GM23338 (cell line): ENCODE results near the gene PPP1R27. TPM values are rescaled to one million over a fixed set of nuclear protein-coding genes. Genes with fewer than 3 reads are reported as not detected.

Experiments used
- ATAC-seq: fragments of 200-7000 bp; cut with Tn5 transposase; 3 replicates; pipeline ENCODE4 v1.9.1; 2020
- DNase-seq: peaks from one replicate; pipeline ENCODE4 v3.0.0-alpha.2; 2015; ENCODE audit warnings: low spot score
- H2AFZ ChIP-seq: fragments of 200-600 bp; sonication (generic); 2 replicates; pipeline ENCODE4 v1.8.0; 2016; ENCODE audit warnings: antibody characterized with exemption, mild to moderate bottlenecking, moderate library complexity
- H3F3A ChIP-seq: fragments of 200-600 bp; sonication (generic); replicated peaks from 2 replicates; pipeline ENCODE4 v1.8.0; 2017; ENCODE audit warnings: antibody characterized with exemption, mixed run types, low read depth
- H3K27ac ChIP-seq: fragments of 200-600 bp; sonication (generic); 2 replicates; pipeline ENCODE4 v1.6.1; 2016; ENCODE audit warnings: low read depth
- H3K27me3 ChIP-seq: fragments of 200-600 bp; sonication (generic); 2 replicates; pipeline ENCODE4 v1.8.0; 2016; ENCODE audit warnings: mild to moderate bottlenecking, mixed run types, moderate library complexity; ENCODE audit not compliant: insufficient read depth
- H3K36me3 ChIP-seq: fragments of 200-600 bp; sonication (generic); 2 replicates; pipeline ENCODE4 v1.8.0; 2016; ENCODE audit warnings: mild to moderate bottlenecking; ENCODE audit not compliant: insufficient read depth
- H3K4me1 ChIP-seq: fragments of 200-600 bp; sonication (generic); 2 replicates; pipeline ENCODE4 v1.8.0; 2016; ENCODE audit warnings: mild to moderate bottlenecking, moderate library complexity; ENCODE audit not compliant: insufficient read depth
- H3K4me2 ChIP-seq: fragments of 200-600 bp; sonication (generic); 2 replicates; pipeline ENCODE4 v1.7.1; 2017; ENCODE audit warnings: mixed run types
- H3K4me3 ChIP-seq: fragments of 200-600 bp; sonication (generic); 2 replicates; pipeline ENCODE4 v1.6.1; 2016; ENCODE audit warnings: mixed run types
- H3K79me2 ChIP-seq: fragments of 200-600 bp; sonication (generic); replicated peaks from 2 replicates; pipeline ENCODE4 v1.8.0; 2017; ENCODE audit warnings: mild to moderate bottlenecking; ENCODE audit not compliant: insufficient read depth
- H3K9me2 ChIP-seq: fragments of 200-600 bp; sonication (generic); 2 replicates; pipeline ENCODE4 v1.8.0; 2017; ENCODE audit not compliant: insufficient read depth
- H4K20me1 ChIP-seq: fragments of 200-600 bp; sonication (generic); replicated peaks from 2 replicates; pipeline ENCODE4 v1.8.0; 2017; ENCODE audit warnings: mild to moderate bottlenecking; ENCODE audit not compliant: insufficient read depth
- H3K27ac Mint-ChIP-seq: 2 replicates; pipeline ENCODE4 v1.8.0; 2020; ENCODE audit warnings: inconsistent platforms, mild to moderate bottlenecking, moderate library complexity, mixed read lengths
- H3K27me3 Mint-ChIP-seq: 3 replicates; pipeline ENCODE4 v1.8.0; 2022; ENCODE audit warnings: low read depth, mild to moderate bottlenecking, moderate library complexity, mixed read lengths, inconsistent platforms; ENCODE audit not compliant: insufficient read depth, poor library complexity
- H3K36me3 Mint-ChIP-seq: 3 replicates; pipeline ENCODE4 v1.8.0; 2021; ENCODE audit warnings: low read depth, mild to moderate bottlenecking, inconsistent platforms, moderate library complexity, mixed read lengths
- H3K4me1 Mint-ChIP-seq: 3 replicates; pipeline ENCODE4 v1.8.0; 2020; ENCODE audit warnings: mild to moderate bottlenecking, inconsistent platforms, mixed read lengths
- H3K4me3 Mint-ChIP-seq: 3 replicates; pipeline ENCODE4 v1.8.0; 2021; ENCODE audit warnings: moderate library complexity, mild to moderate bottlenecking, inconsistent platforms, mixed read lengths
- H3K9me3 Mint-ChIP-seq: 3 replicates; pipeline ENCODE4 v1.8.0; 2020; ENCODE audit warnings: moderate library complexity, mild to moderate bottlenecking, inconsistent platforms, mixed read lengths
- CREB1 ChIP-seq: fragments of 250-450 bp; sonication (Bioruptor Pico); IDR thresholded peaks from 2 replicates; pipeline ENCODE4 v1.5.0; 2020; ENCODE audit warnings: low read depth, mild to moderate bottlenecking, moderate library complexity
- EZH2 ChIP-seq: fragments of 200-600 bp; sonication (generic); IDR thresholded peaks from one replicate; pipeline ENCODE4 v1.8.0; 2017; ENCODE audit warnings: antibody characterized with exemption, mild to moderate bottlenecking, low read depth; ENCODE audit not compliant: unreplicated experiment
- EZH2phosphoT487 ChIP-seq: fragments of 200-600 bp; sonication (generic); IDR thresholded peaks from one replicate; pipeline ENCODE4 v1.8.1; 2018; ENCODE audit warnings: antibody characterized with exemption; ENCODE audit not compliant: unreplicated experiment
- NANOG ChIP-seq: IDR thresholded peaks from 2 replicates; pipeline ENCODE4 v1.6.1; 2016; ENCODE audit warnings: antibody characterized with exemption, borderline replicate concordance
- POLR2AphosphoS5 ChIP-seq: IDR thresholded peaks from 2 replicates; pipeline ENCODE4 v1.6.1; 2016; ENCODE audit warnings: antibody characterized with exemption, low read depth
- STAT1 ChIP-seq: IDR thresholded peaks from one replicate; pipeline ENCODE4 v1.6.1; 2016; ENCODE audit warnings: antibody characterized with exemption; ENCODE audit not compliant: unreplicated experiment
- ZNF331 ChIP-seq: fragments of 250-450 bp; sonication (Bioruptor Pico); IDR thresholded peaks from 2 replicates; pipeline ENCODE4 v1.5.0; 2020; ENCODE audit warnings: low read depth, mild to moderate bottlenecking, moderate library complexity
- ZNF462 ChIP-seq: fragments of 250-450 bp; sonication (Bioruptor Pico); IDR thresholded peaks from 2 replicates; pipeline ENCODE4 v1.5.0; 2020; ENCODE audit warnings: mild to moderate bottlenecking, moderate library complexity
- polyA plus RNA-seq: library from polyadenylated mRNA; unstranded; fragments of >200 nt; fragmentation: Nextera tagmentation; extraction: Ambion mirVana; gene quantifications from 2 replicates; pipeline ENCODE4 v1.2.1, GENCODE V29; 2016
- total RNA-seq: library from RNA; depleted of rRNA; stranded (reverse); fragments of >200 nt; shearing (Covaris generic); gene quantifications from 2 replicates; pipeline ENCODE4 v1.2.3, GENCODE V29; 2014

The PPP1R27 gene
- total and polyA plus RNA-seq, 2 experiments from 2014 or later = 0.65 TPM; not detected in 1

DNA sequence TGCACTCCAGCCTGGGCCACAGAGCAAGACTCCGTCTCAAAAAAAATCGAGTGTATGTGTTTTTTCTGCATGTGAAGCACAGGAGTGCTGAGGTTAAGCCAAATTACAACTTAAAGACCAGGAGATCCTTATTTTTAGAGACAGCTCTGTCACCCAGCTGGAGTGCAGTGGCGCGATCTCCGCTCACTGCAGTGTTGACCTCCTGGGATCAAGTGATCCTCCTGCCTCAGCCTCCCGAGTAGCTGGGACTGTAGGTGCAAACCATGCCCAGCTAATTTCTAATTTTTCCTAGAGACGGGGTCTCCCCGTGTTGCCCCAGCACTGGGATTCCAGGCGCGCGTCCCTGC is 7.5 kb upstream of the PPP1R27 start (continued):
- TF ChIP-seq ZNF462 (CRISPR knock-in tag) = no peak

DNA sequence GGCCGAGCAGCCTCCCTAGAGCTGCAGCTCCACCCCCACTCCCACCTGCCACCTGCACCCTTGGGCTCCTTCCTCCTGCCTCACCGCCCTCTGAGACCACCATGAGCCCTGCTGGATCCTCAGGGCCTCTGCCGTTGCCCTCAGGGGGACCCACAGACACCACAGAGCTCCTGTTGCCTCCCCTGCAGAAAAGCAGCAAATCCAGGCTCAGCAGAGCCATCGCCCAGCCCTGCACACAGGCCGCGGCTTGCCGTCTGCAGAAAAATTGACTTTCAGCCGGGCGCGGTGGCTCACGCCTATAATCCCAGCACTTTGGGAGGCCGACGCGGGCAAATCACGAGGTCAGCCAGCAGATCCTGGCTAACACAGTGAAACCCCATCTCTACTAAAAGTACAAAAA is 7.0 kb upstream of the PPP1R27 start:
- ATAC-seq = no peak
- no peak for TF ChIP-seq ZNF331
- no peak for TF ChIP-seq STAT1
- TF ChIP-seq NANOG = no peak
- no peak for TF ChIP-seq CREB1 (CRISPR knock-in tag)
- TF ChIP-seq EZH2phosphoT487 = no peak
- TF ChIP-seq EZH2 = no peak
- no peak for TF ChIP-seq POLR2AphosphoS5
- H3K27ac ChIP-seq = no peak overlapping the region

More for the DNA sequence above, 7.0 kb upstream of the PPP1R27 start:
- DNase-seq = no peak
- Histone ChIP-seq H2AFZ (no peak overlapping the region), H3K4me1 (no peaks in the 10 kb centered on the region), H3K27me3 (no peaks in the 10 kb centered on the region), H3K36me3 (0 out of 2 replicates have a peak, but pooled peaks cover 7% of the 10 kb centered on the region), H3K9me2 (no peaks in the 10 kb centered on the region), H4K20me1 (peaks cover 6% of the 10 kb centered on the region; the same call in 1 of the 2 replicates), H3F3A (0 out of 2 replicates have a peak, but pooled peaks cover 5% of the 10 kb centered on the region), H3K79me2 (no peaks in the 10 kb centered on the region), H3K4me3 (no peak overlapping the region), H3K4me2 (no peak overlapping the region)
- H3K9me3 Mint-ChIP-seq = no peaks in the 10 kb centered on the region
- H3K4me1 Mint-ChIP-seq = peaks cover 2% of the 10 kb centered on the region; the same call in 1 of the 3 replicates
- no peak overlapping the region; the same call in 1 of the 2 replicates for H3K27ac Mint-ChIP-seq
- peaks cover 27% of the 10 kb centered on the region for H3K36me3 Mint-ChIP-seq
- H3K27me3 Mint-ChIP-seq = no peaks in the 10 kb centered on the region
- H3K4me3 Mint-ChIP-seq = no peak overlapping the region
